ENCODE results near the gene AHRR.

DNA sequence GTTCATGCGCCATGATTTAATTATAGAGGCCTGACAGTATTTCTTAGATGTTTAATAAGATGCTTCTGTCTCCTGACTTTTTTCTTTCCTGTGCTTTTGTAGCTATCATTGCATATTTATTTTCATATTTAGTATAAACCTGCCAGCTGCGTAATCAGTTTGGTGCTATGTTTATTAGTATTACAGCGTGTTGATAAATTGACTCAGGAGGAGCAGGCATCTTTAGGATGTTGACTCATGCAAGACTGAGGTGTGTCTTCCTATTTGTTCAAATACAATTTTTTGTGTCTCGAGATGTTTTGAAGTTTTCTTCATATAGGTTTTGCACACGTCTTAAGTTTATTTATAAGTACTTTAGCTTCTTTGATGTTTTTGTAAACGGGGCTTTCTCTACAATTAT, 85.5 kb downstream of the AHRR start:
- TF ChIP-seq CTCF (IDR thresholded peaks at IDR 0.05) (no peak), POLR2AphosphoS5 (IDR thresholded peaks at IDR 0.05) (no peak)
